GM18873 (cell line): ENCODE results near the gene CELF2.
"Not testable (repeated sequence)": the region's sequence is repeated elsewhere in the genome, so short reads cannot be mapped to it uniquely, and the experiment has no call there.

Source experiments
- ATAC-seq: cut with Tn5 transposase; IDR thresholded peaks from one replicate; pipeline ENCODE4 v1.9.1; 2021; ENCODE audit warnings: mild to moderate bottlenecking, moderate library complexity, moderate number of reproducible peaks; ENCODE audit not compliant: unreplicated experiment, low FRiP score

Gene CELF2

GRCh38 chr10:11017570-11018431 lies at the start of gene CELF2:
Gene CELF2, plus strand, starts transcription at chr10:11017872. Its CDS starts 218 bp downstream, at chr10:11018090.
- ATAC-seq = peak; percentile 64

- no peak for ATAC-seq
Measured at GRCh38 chr10:10968257-10968588, 49.4 kb upstream of the CELF2 start.

GRCh38 chr10:10973310-10973709 lies 44.4 kb upstream of the CELF2 start:
- no peak for ATAC-seq

GRCh38 chr10:10975647-10976046 lies 42.0 kb upstream of the CELF2 start:
- ATAC-seq = no peak

GRCh38 chr10:10976652-10977051 lies 41.0 kb upstream of the CELF2 start:
- ATAC-seq = no peak

GRCh38 chr10:10977226-10977956 lies 40.3 kb upstream of the CELF2 start:
- no peak for ATAC-seq

- no peak for ATAC-seq
Measured at GRCh38 chr10:10977978-10978377, 39.7 kb upstream of the CELF2 start.

- no peak for ATAC-seq
Measured at GRCh38 chr10:10985361-10985760, 32.3 kb upstream of the CELF2 start.

- ATAC-seq = no peak
Measured at GRCh38 chr10:10986606-10987005, 31.1 kb upstream of the CELF2 start.

GRCh38 chr10:10987111-10987510 lies 30.6 kb upstream of the CELF2 start:
- ATAC-seq = no peak

- ATAC-seq = no peak
Measured at GRCh38 chr10:10989669-10990068, 28.0 kb upstream of the CELF2 start.

GRCh38 chr10:10991144-10991543 lies 26.5 kb upstream of the CELF2 start:
- no peak for ATAC-seq

GRCh38 chr10:10992072-10992471 lies 25.6 kb upstream of the CELF2 start:
- no peak for ATAC-seq

GRCh38 chr10:10992961-10993714 lies 24.5 kb upstream of the CELF2 start:
- ATAC-seq = no peak

GRCh38 chr10:10993785-10994184 lies 23.9 kb upstream of the CELF2 start:
- no peak for ATAC-seq

- ATAC-seq = no peak
Measured at GRCh38 chr10:10994360-10994759, 23.3 kb upstream of the CELF2 start.

GRCh38 chr10:10995120-10995519 lies 22.6 kb upstream of the CELF2 start:
- no peak for ATAC-seq

- no peak for ATAC-seq
Measured at GRCh38 chr10:10996966-10997620, 20.6 kb upstream of the CELF2 start.

GRCh38 chr10:10999501-10999900 lies 18.2 kb upstream of the CELF2 start:
- ATAC-seq = not testable (repeated sequence)

- ATAC-seq = no peak
Measured at GRCh38 chr10:11002485-11002884, 15.2 kb upstream of the CELF2 start.

GRCh38 chr10:11002916-11003315 lies 14.8 kb upstream of the CELF2 start:
- no peak for ATAC-seq
